Fibroblast of peridontal ligament (primary cell): Measurements from ENCODE around the gene DDX11.
"Not testable (repeated sequence)": the region's sequence is repeated elsewhere in the genome, so short reads cannot be mapped to it uniquely, and the experiment has no call there.

Source experiments
- DNase-seq: peaks from one replicate; pipeline ENCODE4 v3.0.0-alpha.2; 2010; ENCODE audit errors: extremely low read depth

Gene DDX11

GRCh38 chr12:31073527-31074332, at the start of gene DDX11:
Gene DDX11, plus strand, starts transcription at chr12:31073860. Its CDS starts 4,534 bp downstream, at chr12:31078394.
- DNase-seq, result peak; percentile 86

- no peak for DNase-seq
Observed at GRCh38 chr12:31026202-31026601, 47.5 kb upstream of the DDX11 start.

GRCh38 chr12:31027006-31027405, 46.7 kb upstream of the DDX11 start:
- DNase-seq, result not testable (repeated sequence)

GRCh38 chr12:31029468-31029867, 44.2 kb upstream of the DDX11 start:
- DNase-seq, result no peak

GRCh38 chr12:31029916-31030562, 43.6 kb upstream of the DDX11 start:
- no peak for DNase-seq

GRCh38 chr12:31031951-31032335, 41.7 kb upstream of the DDX11 start:
- DNase-seq, result no peak

GRCh38 chr12:31033146-31033545, 40.5 kb upstream of the DDX11 start:
- no peak for DNase-seq

GRCh38 chr12:31033681-31034080, 40.0 kb upstream of the DDX11 start:
- peak; percentile 14 for DNase-seq

- DNase-seq, result no peak
Observed at GRCh38 chr12:31034372-31034771, 39.3 kb upstream of the DDX11 start.

GRCh38 chr12:31035226-31035625, 38.4 kb upstream of the DDX11 start:
- DNase-seq, result no peak

GRCh38 chr12:31035967-31036665, 37.5 kb upstream of the DDX11 start:
- no peak for DNase-seq

- DNase-seq, result no peak
Observed at GRCh38 chr12:31037028-31037427, 36.6 kb upstream of the DDX11 start.

GRCh38 chr12:31037931-31038330, 35.7 kb upstream of the DDX11 start:
- DNase-seq, result no peak

GRCh38 chr12:31041033-31041564, 32.6 kb upstream of the DDX11 start:
- DNase-seq, result no peak

GRCh38 chr12:31050143-31050542, 23.5 kb upstream of the DDX11 start:
- not testable (repeated sequence) for DNase-seq

GRCh38 chr12:31050548-31050947, 23.1 kb upstream of the DDX11 start:
- DNase-seq, result not testable (repeated sequence)

GRCh38 chr12:31051692-31052091, 22.0 kb upstream of the DDX11 start:
- DNase-seq, result not testable (repeated sequence)

GRCh38 chr12:31052121-31052520, 21.5 kb upstream of the DDX11 start:
- DNase-seq, result not testable (repeated sequence)

- DNase-seq, result peak; percentile 69
Observed at GRCh38 chr12:31052666-31053439, 20.8 kb upstream of the DDX11 start.

GRCh38 chr12:31053944-31054343, 19.7 kb upstream of the DDX11 start:
- peak; percentile 37 for DNase-seq

- DNase-seq, result no peak
Observed at GRCh38 chr12:31057671-31058070, 16.0 kb upstream of the DDX11 start.

GRCh38 chr12:31066196-31066595, 7.5 kb upstream of the DDX11 start:
- DNase-seq, result not testable (repeated sequence)
